ENCODE results near the gene FXR1.

DNA sequence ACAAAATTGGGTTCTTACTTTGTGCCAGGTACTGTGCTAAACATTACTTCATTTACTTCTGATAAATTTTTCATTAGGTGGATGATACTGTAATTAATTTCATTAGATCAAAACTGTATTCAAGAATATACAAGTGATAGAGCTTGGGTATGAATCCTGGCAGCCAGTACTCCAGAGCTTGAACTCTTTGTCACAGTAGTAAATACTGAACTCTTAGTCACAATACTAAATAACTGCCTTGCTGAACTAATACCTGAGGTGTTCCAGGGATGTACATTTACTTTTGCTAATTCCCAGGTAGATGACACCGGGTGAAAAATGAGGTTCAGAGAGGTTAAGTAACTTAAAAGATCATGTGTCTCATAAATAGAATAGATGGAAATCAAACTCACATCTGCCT, 20.3 kb downstream of the FXR1 start:
- TF ChIP-seq DPF2 (IDR thresholded peaks at IDR 0.05) (no peak), CTCF (IDR thresholded peaks at IDR 0.05 in 2 of 3, conservative IDR thresholded peaks at IDR 0.05 in 1 of 3; ENCODE audit: control insufficient read depth in 2 of 3, extremely low read depth in 1 of 3, insufficient read depth in 1 of 3, low read depth in 3 of 3, low read length in 3 of 3) (no peak), PKNOX1 (IDR thresholded peaks at IDR 0.05) (no peak), RBBP5 (conservative IDR thresholded peaks at IDR 0.05) (no peak), POLR2A (IDR thresholded peaks at IDR 0.05; ENCODE audit: low read depth, low read length) (no peak)
